ENCODE data around the gene EXOC2.

Gene EXOC2

DNA sequence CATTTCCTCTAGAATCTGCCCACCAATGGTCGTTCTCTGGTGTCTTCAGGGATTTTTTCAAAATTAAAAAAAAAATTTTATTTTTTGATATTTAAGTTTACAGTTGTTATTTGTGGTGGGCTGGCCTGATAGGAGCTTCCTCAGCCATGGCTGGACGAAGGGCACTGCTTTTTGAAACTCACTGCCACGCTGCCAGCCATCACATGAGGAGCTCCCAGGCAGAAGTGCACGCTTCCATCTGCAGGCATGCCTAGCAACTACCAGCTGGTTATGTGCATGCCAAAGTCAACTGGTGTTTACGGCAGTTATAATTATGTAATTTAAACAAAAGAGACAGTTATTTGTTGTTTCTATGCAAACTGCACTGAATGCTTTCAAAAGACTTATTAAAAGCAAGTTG is 196.3 kb downstream of the EXOC2 start:
- ATAC-seq: no peak
- TF ChIP-seq SNAI2 (CRISPR knock-in tag; IDR thresholded peaks at IDR 0.05) (no peak), CSDC2 (CRISPR knock-in tag; IDR thresholded peaks at IDR 0.05) (no peak), ZFP3 (CRISPR knock-in tag; IDR thresholded peaks at IDR 0.05) (no peak), ESRRG (CRISPR knock-in tag; IDR thresholded peaks at IDR 0.05) (no peak), BACH2 (CRISPR knock-in tag; IDR thresholded peaks at IDR 0.05; ENCODE audit: borderline replicate concordance) (no peak), GLIS3 (CRISPR knock-in tag; IDR thresholded peaks at IDR 0.05) (no peak), ZNF8 (CRISPR knock-in tag; IDR thresholded peaks at IDR 0.05) (no peak), ZNF70 (CRISPR knock-in tag; IDR thresholded peaks at IDR 0.05) (no peak), TOX (CRISPR knock-in tag; IDR thresholded peaks at IDR 0.05; ENCODE audit: borderline replicate concordance) (no peak), ISL1 (CRISPR knock-in tag; IDR thresholded peaks at IDR 0.05) (no peak), PATZ1 (CRISPR knock-in tag; IDR thresholded peaks at IDR 0.05; ENCODE audit: borderline replicate concordance) (no peak), RARB (CRISPR knock-in tag; IDR thresholded peaks at IDR 0.05) (no peak), OSR1 (CRISPR knock-in tag; IDR thresholded peaks at IDR 0.05) (no peak), TSHZ2 (CRISPR knock-in tag; IDR thresholded peaks at IDR 0.05) (no peak), PPARA (CRISPR knock-in tag; IDR thresholded peaks at IDR 0.05; ENCODE audit: borderline replicate concordance) (no peak)
- TF ChIP-seq, protein P1, sequence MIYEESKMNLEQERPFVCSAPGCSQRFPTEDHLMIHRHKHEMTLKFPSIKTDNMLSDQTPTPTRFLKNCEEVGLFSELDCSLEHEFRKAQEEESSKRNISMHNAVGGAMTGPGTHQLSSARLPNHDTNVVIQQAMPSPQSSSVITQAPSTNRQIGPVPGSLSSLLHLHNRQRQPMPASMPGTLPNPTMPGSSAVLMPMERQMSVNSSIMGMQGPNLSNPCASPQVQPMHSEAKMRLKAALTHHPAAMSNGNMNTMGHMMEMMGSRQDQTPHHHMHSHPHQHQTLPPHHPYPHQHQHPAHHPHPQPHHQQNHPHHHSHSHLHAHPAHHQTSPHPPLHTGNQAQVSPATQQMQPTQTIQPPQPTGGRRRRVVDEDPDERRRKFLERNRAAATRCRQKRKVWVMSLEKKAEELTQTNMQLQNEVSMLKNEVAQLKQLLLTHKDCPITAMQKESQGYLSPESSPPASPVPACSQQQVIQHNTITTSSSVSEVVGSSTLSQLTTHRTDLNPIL (CRISPR knock-in tag; IDR thresholded peaks at IDR 0.05; ENCODE audit: low read depth): no peak
- TF ChIP-seq, protein P2, sequence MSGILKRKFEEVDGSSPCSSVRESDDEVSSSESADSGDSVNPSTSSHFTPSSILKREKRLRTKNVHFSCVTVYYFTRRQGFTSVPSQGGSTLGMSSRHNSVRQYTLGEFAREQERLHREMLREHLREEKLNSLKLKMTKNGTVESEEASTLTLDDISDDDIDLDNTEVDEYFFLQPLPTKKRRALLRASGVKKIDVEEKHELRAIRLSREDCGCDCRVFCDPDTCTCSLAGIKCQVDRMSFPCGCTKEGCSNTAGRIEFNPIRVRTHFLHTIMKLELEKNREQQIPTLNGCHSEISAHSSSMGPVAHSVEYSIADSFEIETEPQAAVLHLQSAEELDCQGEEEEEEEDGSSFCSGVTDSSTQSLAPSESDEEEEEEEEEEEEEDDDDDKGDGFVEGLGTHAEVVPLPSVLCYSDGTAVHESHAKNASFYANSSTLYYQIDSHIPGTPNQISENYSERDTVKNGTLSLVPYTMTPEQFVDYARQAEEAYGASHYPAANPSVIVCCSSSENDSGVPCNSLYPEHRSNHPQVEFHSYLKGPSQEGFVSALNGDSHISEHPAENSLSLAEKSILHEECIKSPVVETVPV (CRISPR knock-in tag; IDR thresholded peaks at IDR 0.05): no peak
- TF ChIP-seq, protein P3, sequence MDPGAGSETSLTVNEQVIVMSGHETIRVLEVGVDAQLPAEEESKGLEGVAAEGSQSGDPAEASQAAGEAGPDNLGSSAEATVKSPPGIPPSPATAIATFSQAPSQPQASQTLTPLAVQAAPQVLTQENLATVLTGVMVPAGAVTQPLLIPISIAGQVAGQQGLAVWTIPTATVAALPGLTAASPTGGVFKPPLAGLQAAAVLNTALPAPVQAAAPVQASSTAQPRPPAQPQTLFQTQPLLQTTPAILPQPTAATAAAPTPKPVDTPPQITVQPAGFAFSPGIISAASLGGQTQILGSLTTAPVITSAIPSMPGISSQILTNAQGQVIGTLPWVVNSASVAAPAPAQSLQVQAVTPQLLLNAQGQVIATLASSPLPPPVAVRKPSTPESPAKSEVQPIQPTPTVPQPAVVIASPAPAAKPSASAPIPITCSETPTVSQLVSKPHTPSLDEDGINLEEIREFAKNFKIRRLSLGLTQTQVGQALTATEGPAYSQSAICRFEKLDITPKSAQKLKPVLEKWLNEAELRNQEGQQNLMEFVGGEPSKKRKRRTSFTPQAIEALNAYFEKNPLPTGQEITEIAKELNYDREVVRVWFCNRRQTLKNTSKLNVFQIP (CRISPR knock-in tag; IDR thresholded peaks at IDR 0.05; ENCODE audit: borderline replicate concordance, low read depth): no peak

DNA sequence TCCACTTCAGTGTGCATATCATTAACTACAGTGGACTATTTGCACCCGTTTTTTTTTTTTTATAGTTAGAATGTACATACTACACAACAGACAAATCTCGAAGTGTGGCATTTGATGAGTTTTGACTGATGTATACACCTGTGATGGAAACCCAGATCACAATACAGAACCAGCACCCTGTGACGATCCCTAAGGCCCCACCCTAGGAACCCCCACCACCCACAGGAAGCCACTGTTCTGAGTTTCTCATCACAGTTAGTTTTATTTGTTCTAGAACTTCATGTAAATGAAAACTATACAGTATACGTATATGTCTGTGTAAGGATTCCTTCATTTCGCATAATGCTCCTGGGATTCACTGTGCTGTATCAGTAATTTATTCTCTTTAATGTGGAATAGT is 198.5 kb downstream of the EXOC2 start:
- no peak for TF ChIP-seq ARNTL (CRISPR knock-in tag; IDR thresholded peaks at IDR 0.05; ENCODE audit: borderline replicate concordance, low read depth)
- no peak for TF ChIP-seq OSR1 (CRISPR knock-in tag; IDR thresholded peaks at IDR 0.05)
- TF ChIP-seq SNAI2 (CRISPR knock-in tag; IDR thresholded peaks at IDR 0.05): no peak
- no peak for TF ChIP-seq ZNF565 (CRISPR knock-in tag; conservative IDR thresholded peaks at IDR 0.05; ENCODE audit: low read depth)
- no peak for TF ChIP-seq ZFP3 (CRISPR knock-in tag; IDR thresholded peaks at IDR 0.05)
- TF ChIP-seq ZFP30 (CRISPR knock-in tag; IDR thresholded peaks at IDR 0.05): no peak
- no peak for TF ChIP-seq ISL1 (CRISPR knock-in tag; IDR thresholded peaks at IDR 0.05)
- no peak for TF ChIP-seq ZNF8 (CRISPR knock-in tag; IDR thresholded peaks at IDR 0.05)
- no peak for TF ChIP-seq CSDC2 (CRISPR knock-in tag; IDR thresholded peaks at IDR 0.05)
- ATAC-seq: no peak

DNA sequence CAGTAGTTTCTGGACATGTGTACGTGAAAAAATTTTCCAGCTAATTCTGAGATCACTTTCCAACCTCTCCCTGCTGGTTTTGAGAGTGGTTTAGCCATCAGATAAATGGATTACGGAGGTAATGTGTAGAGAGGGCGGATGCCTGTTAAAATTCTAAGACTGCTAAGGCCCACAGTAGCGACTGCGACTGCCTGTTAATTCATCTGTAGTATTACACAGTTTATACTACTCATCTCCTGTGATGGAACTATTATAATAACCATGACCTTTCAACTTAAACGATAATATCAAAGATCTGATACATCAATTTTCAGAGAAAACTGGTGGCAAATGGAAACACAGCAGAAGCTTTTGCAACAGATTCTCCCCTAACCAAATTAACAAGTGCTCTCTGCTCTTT is 199.1 kb downstream of the EXOC2 start:
- no peak for ATAC-seq
- TF ChIP-seq TSHZ2 (CRISPR knock-in tag; IDR thresholded peaks at IDR 0.05) (no peak), TCF4 (CRISPR knock-in tag; IDR thresholded peaks at IDR 0.05; ENCODE audit: borderline replicate concordance) (no peak), GLIS3 (CRISPR knock-in tag; IDR thresholded peaks at IDR 0.05) (no peak), ARNTL (CRISPR knock-in tag; IDR thresholded peaks at IDR 0.05; ENCODE audit: borderline replicate concordance, low read depth) (no peak), TOX (CRISPR knock-in tag; IDR thresholded peaks at IDR 0.05; ENCODE audit: borderline replicate concordance) (no peak), PPARA (CRISPR knock-in tag; IDR thresholded peaks at IDR 0.05; ENCODE audit: borderline replicate concordance) (no peak), BACH2 (CRISPR knock-in tag; IDR thresholded peaks at IDR 0.05; ENCODE audit: borderline replicate concordance) (no peak), ZNF565 (CRISPR knock-in tag; conservative IDR thresholded peaks at IDR 0.05; ENCODE audit: low read depth) (no peak), SNAI2 (CRISPR knock-in tag; IDR thresholded peaks at IDR 0.05) (no peak)
- TF ChIP-seq, protein P1 (CRISPR knock-in tag; IDR thresholded peaks at IDR 0.05; ENCODE audit: low read depth): no peak
- TF ChIP-seq, protein P2 (CRISPR knock-in tag; IDR thresholded peaks at IDR 0.05): no peak

All from SK-N-SH treated with all-trans-retinoic acid at 6 μM for 48 hours (cell line).